GM18951 (cell line): ENCODE data around the gene ARHGAP15.

ENCODE experiments used
- POLR2A ChIP-seq: IDR thresholded peaks from 4 replicates; pipeline ENCODE4 v1.6.1; 2011; ENCODE audit warnings: mild to moderate bottlenecking; ENCODE audit not compliant: insufficient read length, insufficient read depth; ENCODE audit errors: extremely low read depth
- in situ Hi-C: fragments of 300-500 bp; cut with MboI; formaldehyde crosslinking; loops from one replicate; pipeline ENCODE4 v1.12.0; 2022; ENCODE audit warnings: low sequenced_read_pairs, mixed read lengths, inconsistent platforms; ENCODE audit not compliant: unreplicated experiment

Gene ARHGAP15

GRCh38 chr2:143230506-143231253 is 101.5 kb downstream of the ARHGAP15 start:
- in situ Hi-C loops: no loop called here
- no peak for TF ChIP-seq POLR2A

- in situ Hi-C loops: no loop called here
Observed at GRCh38 chr2:143231254-143231645, 102.0 kb downstream of the ARHGAP15 start.

GRCh38 chr2:143237146-143237777 is 108.0 kb downstream of the ARHGAP15 start:
- in situ Hi-C loops: no loop called here
- TF ChIP-seq POLR2A: no peak

More at GRCh38 chr2:143231254-143231645, 102.0 kb downstream of the ARHGAP15 start:
- TF ChIP-seq POLR2A: no peak

GRCh38 chr2:143241403-143242088 is 112.3 kb downstream of the ARHGAP15 start:
- no peak for TF ChIP-seq POLR2A
- in situ Hi-C loops: no loop called here

GRCh38 chr2:143246246-143246645 is 117.0 kb downstream of the ARHGAP15 start:
- TF ChIP-seq POLR2A: no peak
- in situ Hi-C loops: no loop called here

GRCh38 chr2:143246815-143247744 is 117.9 kb downstream of the ARHGAP15 start:
- no peak for TF ChIP-seq POLR2A

GRCh38 chr2:143248631-143249030 is 119.4 kb downstream of the ARHGAP15 start:
- TF ChIP-seq POLR2A: no peak
- in situ Hi-C loops: no loop called here

More at GRCh38 chr2:143246815-143247744, 117.9 kb downstream of the ARHGAP15 start:
- in situ Hi-C loops: no loop called here

- TF ChIP-seq POLR2A: no peak
- in situ Hi-C loops: loop anchor here (10.0 kb wide), 1 partner anchor 147 kb away; no protein-coding TSS in a partner anchor
Observed at GRCh38 chr2:143251681-143252080, 122.5 kb downstream of the ARHGAP15 start.

GRCh38 chr2:143252138-143252907 is 123.1 kb downstream of the ARHGAP15 start:
- TF ChIP-seq POLR2A: no peak
- in situ Hi-C loops: loop anchor here (10.0 kb wide), 1 partner anchor 148 kb away; no protein-coding TSS in a partner anchor

GRCh38 chr2:143254110-143254509 is 124.9 kb downstream of the ARHGAP15 start:
- in situ Hi-C loops: loop anchor here (10.0 kb wide), 1 partner anchor 149 kb away; no protein-coding TSS in a partner anchor
- no peak for TF ChIP-seq POLR2A

- no peak for TF ChIP-seq POLR2A
- in situ Hi-C loops: loop anchor here (10.0 kb wide), 1 partner anchor 150 kb away; no protein-coding TSS in a partner anchor
Observed at GRCh38 chr2:143255086-143255485, 125.9 kb downstream of the ARHGAP15 start.

- in situ Hi-C loops: loop anchor here (10.0 kb wide), 1 partner anchor 151 kb away; no protein-coding TSS in a partner anchor
- TF ChIP-seq POLR2A: no peak
Observed at GRCh38 chr2:143255899-143256298, 126.7 kb downstream of the ARHGAP15 start.
